Right ventricle myocardium inferior (tissue), 1 donor: ENCODE data around the gene SELENOO. TPM values are rescaled to one million over a fixed set of nuclear protein-coding genes. Genes with fewer than 3 reads are reported as not detected.

ENCODE experiments used
- ATAC-seq: fragments of 200-7000 bp; cut with Tn5 transposase; one replicate; pipeline ENCODE4 v1.9.1; 2020; ENCODE audit warnings: mild to moderate bottlenecking, moderate library complexity
- DNase-seq: peaks from one replicate; pipeline ENCODE4 v3.0.0; 2021; ENCODE audit errors: missing footprints
- intact Hi-C: fragments of 100-400 bp; cut with DNase I; formaldehyde crosslinking; loops from one replicate; pipeline ENCODE4 v1.11.0; 2022
- total RNA-seq: library from RNA; stranded (reverse); fragmentation: NEBNext Ultra II Directional; extraction: Animal tissue kit (Norgen Biotek cat#: 25700); gene quantifications from one replicate; pipeline ENCODE4 v1.2.1, GENCODE V29; 2021
- donor health status: DM: no; HTN: yes; CAD: no; lungs with severe emphysema.

Gene SELENOO
- total RNA-seq, 1 donor from 2014 or later: 15.5 TPM

DNA sequence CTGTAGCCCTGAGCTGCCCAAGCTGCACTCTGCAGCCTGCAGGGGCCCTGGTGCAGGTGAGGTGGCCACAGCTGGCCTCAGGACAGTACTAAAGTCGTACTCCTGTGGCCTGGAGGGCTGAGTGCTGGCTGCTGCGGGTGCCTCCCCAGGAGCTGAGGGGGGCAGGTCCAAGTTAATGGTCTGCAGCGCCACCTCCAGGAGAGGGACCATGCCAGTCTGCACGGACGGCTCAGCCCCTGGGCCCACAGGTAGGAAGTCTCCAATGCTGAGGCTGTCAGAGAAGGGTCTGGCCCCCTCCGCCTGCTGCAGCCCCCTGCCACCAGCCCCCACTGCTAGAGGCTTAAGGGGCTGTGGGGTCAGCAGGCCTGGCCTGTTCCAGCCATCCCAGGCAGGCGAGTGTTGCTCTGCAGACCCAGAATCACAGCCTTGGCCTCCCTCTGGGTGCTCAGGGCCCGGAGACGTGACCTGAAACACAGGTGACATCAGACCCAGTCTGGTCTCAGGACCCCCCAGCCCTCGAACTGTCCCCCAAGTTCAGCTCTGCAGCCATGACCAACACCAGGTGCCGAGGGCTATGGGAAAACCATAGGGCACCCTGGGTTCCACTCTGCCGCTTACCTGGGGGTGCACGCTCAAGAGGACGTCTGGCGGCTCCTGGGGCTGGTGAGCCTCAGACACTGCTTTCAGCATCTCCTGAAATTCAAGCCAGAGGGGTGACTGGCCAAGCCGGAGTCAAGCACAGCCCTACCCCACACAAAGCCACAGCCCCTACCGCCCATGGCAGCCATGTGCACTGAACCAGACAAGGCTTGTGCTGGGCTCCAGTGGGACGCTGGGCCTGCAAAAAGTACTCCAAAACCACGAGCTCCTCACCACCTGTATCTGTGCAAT lies 20.8 kb downstream of the SELENOO start:
- no peak for ATAC-seq
- peak; percentile 44 for DNase-seq
- intact Hi-C loops: no loop called here

DNA sequence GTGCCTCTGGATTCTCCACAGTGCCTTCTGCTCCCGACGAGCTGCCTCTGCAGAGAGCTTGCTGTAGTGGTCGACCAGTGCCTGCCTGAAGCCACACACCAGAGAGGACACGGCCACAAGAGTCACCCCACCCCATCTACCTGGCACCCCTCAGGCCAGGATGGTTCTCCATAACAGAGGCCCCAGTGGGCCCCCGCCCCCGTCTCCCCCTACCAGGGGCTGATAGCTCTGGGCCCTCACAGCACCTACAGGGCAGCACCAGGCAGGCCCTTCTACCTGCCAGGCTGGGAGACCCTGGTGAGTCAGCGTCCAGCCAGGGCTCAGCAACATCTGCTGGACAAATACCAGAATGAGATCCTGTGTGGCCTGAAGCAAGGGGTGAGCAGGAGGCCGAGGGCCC lies 21.7 kb downstream of the SELENOO start:
- DNase-seq (peak; percentile 59), ATAC-seq (no peak)
- intact Hi-C loops: no loop called here

DNA sequence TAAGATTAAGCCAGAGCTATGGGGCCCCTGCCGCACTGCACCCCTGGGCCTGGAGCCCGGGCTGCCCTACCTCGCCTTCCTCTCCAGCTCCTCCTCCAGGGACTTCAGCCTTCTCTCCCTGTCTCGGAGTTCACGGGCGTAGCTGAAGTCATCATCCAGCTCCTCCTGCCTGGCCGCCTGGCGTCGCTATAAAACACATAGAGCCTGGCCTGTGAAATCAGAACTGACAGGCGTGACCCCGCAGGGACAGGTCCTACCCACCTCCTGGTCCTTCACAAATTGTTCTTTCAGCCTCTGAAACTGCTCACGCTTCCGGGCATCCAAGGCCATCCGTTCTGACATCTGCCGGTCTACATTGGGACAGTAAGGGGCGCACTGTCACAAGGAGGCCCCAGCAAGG lies 23.3 kb downstream of the SELENOO start:
- ATAC-seq (no peak), DNase-seq (peak; percentile 48)
- intact Hi-C loops: no loop called here

DNA sequence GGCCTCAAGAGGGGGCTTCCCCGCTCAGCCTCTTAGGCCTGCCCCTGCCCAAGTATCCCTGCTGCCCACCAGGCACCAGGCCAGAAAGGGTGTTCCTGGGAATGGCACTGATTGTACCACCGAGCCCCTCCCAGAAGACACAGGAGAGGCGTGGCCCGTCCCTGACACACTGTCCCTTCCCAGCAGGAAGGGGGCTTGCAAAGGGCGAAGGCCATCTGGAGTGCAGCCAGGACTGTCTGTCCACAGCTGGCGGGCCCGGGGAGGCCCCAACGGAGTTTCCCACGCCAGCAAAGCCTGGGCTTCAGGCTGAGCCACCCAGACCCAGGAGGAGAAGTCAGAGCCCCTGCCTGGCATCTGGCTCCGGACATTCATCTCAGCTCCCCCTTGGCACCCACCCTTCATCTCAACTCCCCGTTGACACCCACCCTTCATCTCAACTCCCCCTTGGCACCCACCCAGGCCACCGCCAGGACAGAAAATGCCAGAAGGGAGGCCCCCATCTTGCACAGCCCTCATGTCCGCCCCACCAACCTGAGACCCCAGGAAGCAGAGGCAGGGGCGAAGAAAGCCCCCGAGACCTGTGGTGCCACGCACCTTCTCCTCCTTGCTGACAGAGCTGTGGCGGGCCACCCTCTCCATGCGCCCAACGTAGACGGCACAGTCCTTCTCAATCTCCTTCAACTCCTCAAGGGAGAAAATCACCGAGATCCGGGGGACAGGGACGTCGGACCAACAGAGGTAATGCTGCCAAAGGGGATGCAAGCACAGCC lies 24.6 kb downstream of the SELENOO start:
- intact Hi-C loops: no loop called here
- no peak for ATAC-seq
- peak; percentile 49 for DNase-seq

DNA sequence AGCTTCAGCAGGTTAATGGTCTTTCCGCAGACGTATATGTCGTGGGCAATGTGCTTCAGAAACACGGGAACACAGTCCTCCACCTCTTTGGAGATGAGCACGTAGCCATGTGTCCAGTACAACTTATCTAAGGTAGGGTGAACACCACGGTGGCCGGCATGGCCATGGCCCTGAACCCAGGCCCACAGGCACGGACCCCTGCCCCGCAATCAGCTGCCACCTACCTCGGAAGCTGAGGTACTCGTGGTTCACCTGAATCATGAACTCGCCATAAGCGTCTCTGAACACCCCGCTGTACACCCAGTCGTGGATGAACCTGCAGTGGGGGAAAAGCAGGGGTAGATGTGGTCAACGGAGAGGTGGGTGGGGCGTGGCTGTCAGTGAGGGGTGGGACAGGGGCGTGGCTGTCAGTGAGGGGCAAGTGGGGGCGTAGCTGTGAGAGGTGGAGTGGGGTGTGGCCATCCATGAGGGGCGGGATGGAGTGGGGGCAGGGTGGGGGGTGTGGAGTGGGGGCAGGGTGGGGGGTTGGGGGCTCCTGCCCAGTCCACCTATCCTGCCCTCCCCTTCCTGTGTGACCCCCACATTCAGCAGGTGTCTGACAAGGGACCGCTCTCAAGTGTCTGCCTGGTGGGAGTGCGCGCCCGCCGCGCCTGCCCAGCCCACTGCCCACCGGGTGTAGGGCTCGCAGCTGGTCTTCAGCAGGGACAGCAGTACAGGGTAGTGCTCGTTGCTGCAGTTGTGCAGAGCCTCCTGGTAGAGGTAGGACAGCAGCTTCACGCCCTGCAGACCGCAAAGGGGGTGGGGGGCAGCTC lies 25.5 kb downstream of the SELENOO start:
- no peak for ATAC-seq
- peak; percentile 31 for DNase-seq
- intact Hi-C loops: no loop called here

- intact Hi-C loops: no loop called here
- no peak for ATAC-seq
These were observed 26.0 kb downstream of the SELENOO start for GRCh38 chr22:50226875-50227165.

GRCh38 chr22:50227579-50228215 lies 26.9 kb downstream of the SELENOO start:
- intact Hi-C loops: no loop called here
- ATAC-seq (no peak), DNase-seq (peak; percentile 34)

More at GRCh38 chr22:50226875-50227165, 26.0 kb downstream of the SELENOO start:
- peak; percentile 37 for DNase-seq

DNA sequence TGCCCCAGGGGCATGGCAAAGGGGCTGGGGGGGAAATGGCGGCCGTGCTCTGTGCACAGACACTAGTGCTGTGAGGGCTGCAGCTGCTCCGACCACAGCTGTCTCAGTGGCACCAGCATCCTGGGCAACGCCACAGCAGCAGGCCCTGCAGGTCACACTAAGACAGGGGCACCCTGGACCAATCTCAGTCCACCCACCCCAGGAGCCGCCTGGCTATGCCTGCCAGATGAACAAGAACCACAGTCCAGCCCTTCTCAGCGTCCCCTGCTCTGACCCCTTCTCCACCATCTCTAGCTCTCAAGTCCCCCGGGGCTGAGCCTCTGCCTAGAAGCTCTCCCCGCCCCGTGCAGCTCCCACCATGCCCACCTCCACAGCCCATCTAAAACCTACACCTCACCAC lies 27.6 kb downstream of the SELENOO start:
- DNase-seq (peak; percentile 2), ATAC-seq (no peak)
- intact Hi-C loops: no loop called here

DNA sequence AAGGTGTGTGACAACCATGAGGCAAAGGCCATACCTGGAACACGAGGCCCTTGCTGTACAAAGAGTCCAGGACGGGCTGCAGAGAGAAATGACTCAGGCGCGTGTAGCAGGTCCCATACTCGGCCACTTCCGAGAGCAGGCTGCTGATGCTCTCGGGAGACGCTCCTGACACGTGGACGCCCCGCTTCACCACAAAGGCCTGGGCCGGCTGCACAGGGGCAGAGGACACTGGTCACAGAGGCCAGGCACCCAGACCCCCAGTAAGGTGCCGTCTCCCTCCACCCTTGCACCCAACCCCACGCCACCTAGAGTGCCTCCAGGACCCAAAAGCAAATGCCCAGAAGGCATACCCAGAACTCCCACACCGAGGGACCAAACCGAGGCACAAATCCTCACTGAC lies 28.6 kb downstream of the SELENOO start:
- ATAC-seq (no peak), DNase-seq (peak; percentile 41)
- intact Hi-C loops: no loop called here

DNA sequence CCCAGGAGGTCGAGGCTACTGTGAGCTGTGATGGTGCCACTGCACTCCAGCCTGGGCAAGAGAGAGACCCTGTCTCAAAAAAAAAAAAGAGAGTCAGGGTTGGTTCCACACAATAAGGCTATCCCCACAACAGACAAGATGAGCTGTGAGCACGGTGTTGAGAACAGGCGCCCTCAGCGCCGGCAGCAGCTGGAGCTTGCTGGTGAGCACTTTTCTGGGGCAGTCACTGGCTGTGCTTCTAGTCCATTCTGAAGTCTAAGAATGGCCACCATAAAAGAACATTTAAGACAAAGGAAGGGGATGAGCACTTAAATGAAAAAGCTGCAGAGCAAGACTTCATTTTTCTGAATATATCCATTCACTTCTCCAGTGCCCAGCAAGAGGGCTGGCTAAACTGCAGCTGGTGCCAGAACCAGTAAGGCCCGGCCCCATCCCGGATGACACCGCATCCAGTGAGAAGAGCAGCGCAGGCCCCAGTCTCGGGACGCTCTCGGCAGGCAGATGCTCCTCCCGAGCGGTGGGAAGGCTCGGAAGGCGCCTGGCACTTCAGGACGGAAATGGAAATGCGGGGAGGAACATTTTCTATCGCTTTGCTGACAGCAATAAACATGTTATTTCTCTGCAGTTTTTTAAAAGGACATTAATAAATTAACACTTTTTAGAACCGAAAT lies 31.8 kb downstream of the SELENOO start:
- DNase-seq: no peak
- intact Hi-C loops: no loop called here
- no peak for ATAC-seq

- intact Hi-C loops: no loop called here
- DNase-seq (no peak), ATAC-seq (no peak)
These were observed 32.4 kb downstream of the SELENOO start for GRCh38 chr22:50233223-50233622.

DNA sequence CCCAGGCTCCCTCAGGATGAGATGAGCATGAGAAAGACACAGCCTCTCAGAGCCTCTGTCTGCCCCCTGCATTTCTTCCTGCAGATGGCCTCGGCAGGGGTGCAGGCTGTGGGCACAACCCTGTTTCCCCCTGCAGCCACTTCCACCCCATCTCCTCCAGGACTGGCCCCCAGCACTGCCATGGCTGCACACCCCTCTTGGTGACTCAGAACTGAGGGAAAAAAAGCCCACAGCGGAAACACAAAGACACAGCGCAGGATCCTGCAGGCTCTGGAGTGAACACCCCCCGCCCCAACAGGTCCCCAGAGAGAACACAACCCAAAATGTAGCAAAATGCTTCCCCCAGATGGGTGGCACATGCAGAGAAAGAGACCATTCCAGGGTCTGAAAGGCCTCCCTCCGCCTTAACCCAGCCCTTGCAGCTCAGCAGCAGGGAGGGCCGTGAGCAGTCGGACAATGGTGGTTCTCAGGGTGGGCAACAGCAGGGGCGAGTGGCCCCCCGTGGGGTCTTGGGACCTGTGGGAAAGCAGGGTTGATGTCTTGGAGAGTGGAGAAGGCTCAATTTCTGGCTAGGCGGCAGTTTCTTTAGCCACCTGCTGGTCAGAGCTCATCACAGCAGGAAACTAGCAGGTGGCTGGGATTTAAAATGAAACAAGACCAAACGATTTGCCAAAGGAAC lies 36.1 kb downstream of the SELENOO start:
- DNase-seq: no peak
- ATAC-seq: no peak
- intact Hi-C loops: no loop called here

- DNase-seq: no peak
- intact Hi-C loops: no loop called here
- ATAC-seq: no peak
These were observed 37.9 kb downstream of the SELENOO start for GRCh38 chr22:50238755-50239154.

- intact Hi-C loops: loop anchor here (10.0 kb wide), 1 partner anchor 372 kb away; no protein-coding TSS in a partner anchor
- ATAC-seq: no peak
- no peak for DNase-seq
These were observed 41.7 kb downstream of the SELENOO start for GRCh38 chr22:50242406-50242949.

DNA sequence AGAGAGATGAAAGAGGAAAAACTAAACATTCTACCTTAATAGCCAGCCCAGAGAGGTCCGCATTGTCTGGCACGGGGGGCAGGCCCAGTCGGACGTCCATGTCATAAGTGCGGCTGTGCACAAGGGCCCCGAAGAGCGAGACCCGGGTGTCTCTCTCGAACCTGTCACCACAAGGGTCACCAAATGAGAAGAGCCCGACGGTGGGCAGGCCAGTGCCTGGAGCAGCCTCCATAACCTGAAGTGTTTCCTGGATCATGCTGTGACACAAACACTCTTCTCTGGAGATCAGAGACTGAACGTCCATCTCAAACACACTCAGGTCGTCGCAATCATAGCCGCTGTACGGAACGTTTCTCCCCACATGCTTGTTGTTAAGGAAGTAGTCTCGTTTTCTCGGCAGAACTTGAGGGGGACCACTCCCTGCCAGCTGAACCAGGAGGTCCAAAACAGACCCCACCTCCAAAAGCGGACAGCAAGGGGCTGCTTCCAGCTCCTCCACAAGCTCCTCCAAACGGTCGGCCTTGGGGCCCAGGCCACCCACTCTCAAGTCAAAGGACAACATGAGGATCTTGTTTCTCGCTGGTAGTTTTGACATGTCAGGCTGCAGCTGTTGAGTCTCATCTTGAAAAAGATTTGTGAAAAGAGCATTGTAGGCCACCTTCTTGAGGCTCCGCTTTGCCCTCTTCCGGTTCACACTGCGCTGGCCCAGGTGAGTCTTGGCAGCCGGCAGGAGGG lies 43.0 kb downstream of the SELENOO start:
- DNase-seq (no peak), ATAC-seq (no peak)
- intact Hi-C loops: loop anchor here (10.0 kb wide), 1 partner anchor 371 kb away; no protein-coding TSS in a partner anchor

- DNase-seq (peak; percentile 99), ATAC-seq (peak; percentile 94)
- intact Hi-C loops: loop anchor here (10.0 kb wide), 1 partner anchor 370 kb away; no protein-coding TSS in a partner anchor
These were observed 43.8 kb downstream of the SELENOO start, which contains the start of gene TUBGCP6 for GRCh38 chr22:50244420-50245213. Gene TUBGCP6, minus strand, starts transcription at chr22:50245023. Its CDS starts 564 bp downstream, at chr22:50244459.
